Brain microvascular endothelial cell (primary cell): ENCODE measurements around the gene MED13L.

Source experiments
- DNase-seq: peaks from one replicate; pipeline ENCODE4 v3.0.0-alpha.2; 2020
- H3K27ac ChIP-seq: fragments of 250-450 bp; sonication (Bioruptor Pico); 2 replicates; pipeline ENCODE4 v1.5.1; 2020; ENCODE audit warnings: mild to moderate bottlenecking, moderate library complexity
- H3K27me3 ChIP-seq: fragments of 250-450 bp; sonication (Bioruptor Pico); replicated peaks from 2 replicates; pipeline ENCODE4 v1.5.1; 2020; ENCODE audit warnings: mild to moderate bottlenecking
- H3K36me3 ChIP-seq: fragments of 250-450 bp; sonication (Bioruptor Pico); replicated peaks from 2 replicates; pipeline ENCODE4 v1.5.1; 2020; ENCODE audit warnings: mild to moderate bottlenecking
- H3K4me3 ChIP-seq: 2 replicates; pipeline ENCODE4 v1.5.1; 2011; ENCODE audit warnings: low read depth, mild to moderate bottlenecking, control low read depth, low read length, moderate library complexity
- CTCF ChIP-seq: IDR thresholded peaks from 2 replicates; pipeline ENCODE4 v1.5.1; 2011; ENCODE audit warnings: low read depth, mild to moderate bottlenecking, moderate library complexity, low read length, control low read depth, inconsistent platforms; ENCODE audit errors: missing control alignments
- in situ Hi-C: cut with HindIII; loops from 2 replicates; pipeline ENCODE4 v1.10.0; 2017; ENCODE audit warnings: low sequenced_read_pairs, low pct_ligation_motif_present

Gene MED13L

DNA sequence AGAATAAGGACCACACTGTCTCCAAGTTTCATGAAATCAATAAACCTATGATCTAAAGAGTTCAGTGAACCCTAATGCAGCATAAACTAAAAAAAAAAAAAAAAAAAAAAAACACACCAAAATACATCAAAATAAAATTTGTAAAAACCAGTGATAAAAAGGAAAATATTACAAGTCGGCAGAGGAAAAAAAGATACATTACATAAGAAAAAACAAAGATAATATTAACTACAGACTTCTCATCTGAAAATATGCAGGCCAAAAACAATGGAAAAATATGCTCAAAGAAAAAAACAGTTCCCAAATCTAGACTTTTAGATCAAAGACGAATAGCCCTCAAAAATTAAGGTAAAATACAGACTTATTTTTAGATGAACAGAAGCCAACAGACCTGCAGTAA is 27.6 kb downstream of the MED13L start:
- Histone ChIP-seq H3K4me3 (no peak overlapping the region), H3K36me3 (no peaks in the 10 kb centered on the region), H3K27ac (no peak overlapping the region), H3K27me3 (no peaks in the 10 kb centered on the region)
- TF ChIP-seq CTCF, result no peak
- in situ Hi-C loops, result no loop called here
- DNase-seq, result no peak

DNA sequence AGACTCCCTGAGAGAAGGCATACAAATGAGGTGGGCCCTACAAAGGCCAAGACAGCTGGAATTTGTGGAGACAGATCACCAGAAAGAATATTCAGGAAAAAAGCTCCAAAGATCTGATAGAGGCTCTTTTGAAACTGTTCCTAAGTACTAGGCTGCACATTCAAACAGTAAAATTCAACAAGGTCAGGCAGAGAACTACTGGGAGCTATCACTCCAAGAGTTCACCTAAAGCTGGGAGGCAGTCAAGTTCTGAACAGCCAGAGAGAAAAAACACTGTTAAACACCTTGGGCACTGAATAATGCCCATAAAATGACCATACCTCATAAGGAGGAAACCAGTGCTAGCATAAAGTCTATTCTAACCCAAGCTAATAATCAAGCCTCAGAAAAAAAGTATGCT is 28.6 kb downstream of the MED13L start:
- no peak for DNase-seq
- Histone ChIP-seq H3K4me3 (no peak overlapping the region), H3K36me3 (no peaks in the 10 kb centered on the region), H3K27me3 (no peaks in the 10 kb centered on the region), H3K27ac (no peak overlapping the region)
- TF ChIP-seq CTCF, result no peak
- in situ Hi-C loops, result no loop called here

GRCh38 chr12:116248433-116248832 is 29.1 kb downstream of the MED13L start:
- no peak for TF ChIP-seq CTCF
- no peak overlapping the region for H3K27ac ChIP-seq
- H3K36me3 ChIP-seq, result no peaks in the 10 kb centered on the region
- DNase-seq, result no peak
- H3K4me3 ChIP-seq, result no peak overlapping the region
- in situ Hi-C loops, result no loop called here
- no peaks in the 10 kb centered on the region for H3K27me3 ChIP-seq

- Histone ChIP-seq H3K4me3 (no peak overlapping the region), H3K36me3 (no peaks in the 10 kb centered on the region), H3K27ac (no peak overlapping the region), H3K27me3 (no peaks in the 10 kb centered on the region)
- no peak for DNase-seq
- no peak for TF ChIP-seq CTCF
- in situ Hi-C loops, result no loop called here
Observed at GRCh38 chr12:116247377-116247776, 30.1 kb downstream of the MED13L start.

- no peak for TF ChIP-seq CTCF
- Histone ChIP-seq H3K27me3 (no peaks in the 10 kb centered on the region), H3K4me3 (no peak overlapping the region), H3K36me3 (no peaks in the 10 kb centered on the region), H3K27ac (no peak overlapping the region)
- no peak for DNase-seq
- in situ Hi-C loops, result no loop called here
Observed at GRCh38 chr12:116246490-116247179, 30.9 kb downstream of the MED13L start.

GRCh38 chr12:116245189-116245588 is 32.3 kb downstream of the MED13L start:
- TF ChIP-seq CTCF, result no peak
- Histone ChIP-seq H3K4me3 (no peak overlapping the region), H3K27me3 (no peaks in the 10 kb centered on the region), H3K36me3 (no peaks in the 10 kb centered on the region), H3K27ac (no peak overlapping the region)
- no peak for DNase-seq
- in situ Hi-C loops, result no loop called here
